ENCODE results near the gene CDK5R1.
A peak's percentile ranks its signal among the peaks of the same experiment; 100 is the strongest.
"Not testable (repeated sequence)": the region's sequence is repeated elsewhere in the genome, so short reads cannot be mapped to it uniquely, and the experiment has no call there.

Gene CDK5R1

DNA sequence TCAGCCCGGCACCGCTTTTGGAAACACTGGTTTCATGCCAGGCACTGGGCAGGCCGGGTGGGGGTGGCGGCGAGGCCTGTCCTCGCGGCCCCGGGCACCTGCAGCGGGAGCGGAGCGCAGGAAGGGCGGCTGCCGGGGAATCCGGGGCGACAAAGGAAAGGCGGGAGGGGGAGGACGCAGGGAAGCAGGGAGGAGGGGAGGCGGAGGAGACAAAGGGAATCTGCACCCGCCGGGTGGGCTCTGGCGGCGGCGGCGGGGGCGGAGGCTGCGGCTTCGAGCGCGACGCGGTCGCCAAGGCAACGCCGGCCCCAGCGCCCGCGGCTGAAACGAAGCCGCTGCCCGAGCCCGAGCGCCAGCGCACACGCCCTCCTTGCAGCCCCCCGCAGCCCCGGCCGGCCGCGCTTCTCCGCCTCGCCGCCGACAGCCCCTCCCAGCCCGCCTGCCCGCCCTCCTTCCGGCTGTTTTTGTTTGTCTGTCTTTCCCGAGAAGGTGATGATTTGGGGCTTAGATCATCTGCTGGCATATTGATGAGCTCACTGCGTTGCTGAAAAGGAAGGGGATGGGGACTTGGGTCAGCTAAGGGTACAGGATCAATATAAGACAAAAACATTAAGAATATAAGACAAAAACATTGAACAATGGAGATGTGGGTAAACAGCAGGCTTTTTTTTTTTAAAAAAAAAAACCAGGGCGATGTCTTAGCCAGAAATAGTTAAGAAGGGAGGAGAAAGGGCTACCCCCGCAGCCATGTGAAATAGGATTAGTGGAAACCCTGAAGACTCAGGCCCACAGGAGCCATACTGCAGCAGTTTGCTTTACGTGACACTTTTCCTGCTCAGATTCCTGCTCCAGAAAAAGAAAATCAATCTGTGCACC is 32.7 kb downstream of the CDK5R1 start:
- peak overlapping the region; percentile 29 for H3K4me3 ChIP-seq (replicated peaks; ENCODE audit: low read depth, low read length)
- TF ChIP-seq, protein P1, sequence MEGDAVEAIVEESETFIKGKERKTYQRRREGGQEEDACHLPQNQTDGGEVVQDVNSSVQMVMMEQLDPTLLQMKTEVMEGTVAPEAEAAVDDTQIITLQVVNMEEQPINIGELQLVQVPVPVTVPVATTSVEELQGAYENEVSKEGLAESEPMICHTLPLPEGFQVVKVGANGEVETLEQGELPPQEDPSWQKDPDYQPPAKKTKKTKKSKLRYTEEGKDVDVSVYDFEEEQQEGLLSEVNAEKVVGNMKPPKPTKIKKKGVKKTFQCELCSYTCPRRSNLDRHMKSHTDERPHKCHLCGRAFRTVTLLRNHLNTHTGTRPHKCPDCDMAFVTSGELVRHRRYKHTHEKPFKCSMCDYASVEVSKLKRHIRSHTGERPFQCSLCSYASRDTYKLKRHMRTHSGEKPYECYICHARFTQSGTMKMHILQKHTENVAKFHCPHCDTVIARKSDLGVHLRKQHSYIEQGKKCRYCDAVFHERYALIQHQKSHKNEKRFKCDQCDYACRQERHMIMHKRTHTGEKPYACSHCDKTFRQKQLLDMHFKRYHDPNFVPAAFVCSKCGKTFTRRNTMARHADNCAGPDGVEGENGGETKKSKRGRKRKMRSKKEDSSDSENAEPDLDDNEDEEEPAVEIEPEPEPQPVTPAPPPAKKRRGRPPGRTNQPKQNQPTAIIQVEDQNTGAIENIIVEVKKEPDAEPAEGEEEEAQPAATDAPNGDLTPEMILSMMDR (IDR thresholded peaks at IDR 0.05; ENCODE audit: low read depth, low read length, missing control alignments): no peak
- DNase-seq (ENCODE audit: extremely low read depth, low read depth): no peak

DNA sequence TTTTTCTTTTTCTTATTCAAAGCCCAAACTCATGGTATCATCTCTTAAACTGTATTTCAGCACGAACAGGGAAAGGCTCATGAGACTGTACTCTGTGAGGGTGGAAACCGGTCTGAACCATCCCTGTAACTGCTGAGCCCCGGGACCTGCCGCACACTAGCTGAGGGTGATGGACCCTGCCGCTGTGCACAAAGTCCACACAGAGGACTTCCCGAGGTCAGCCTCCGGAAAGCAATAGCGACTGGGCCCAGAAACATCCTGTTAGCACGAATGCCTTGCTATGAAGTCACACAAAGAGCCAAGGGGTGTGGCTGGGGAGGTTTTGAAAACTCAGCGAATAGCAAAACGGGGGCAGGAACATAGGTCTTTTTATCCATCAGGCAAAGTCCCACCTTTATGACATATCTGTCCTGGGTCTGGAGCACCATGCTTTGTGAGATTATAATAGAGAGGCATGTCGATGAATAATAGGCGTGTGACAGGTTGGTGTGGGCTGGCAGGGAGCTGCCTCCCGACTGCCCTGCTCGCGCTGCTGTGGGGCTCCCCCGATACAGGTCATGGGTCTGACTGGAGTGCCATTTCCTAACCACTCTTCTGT is 33.4 kb downstream of the CDK5R1 start:
- TF ChIP-seq, protein P1 (IDR thresholded peaks at IDR 0.05; ENCODE audit: low read depth, low read length, missing control alignments): no peak
- DNase-seq (ENCODE audit: extremely low read depth, low read depth): no peak
- H3K4me3 ChIP-seq (replicated peaks; ENCODE audit: low read depth, low read length): peak overlapping the region; percentile 29; the same call in 1 of the 2 replicates

DNA sequence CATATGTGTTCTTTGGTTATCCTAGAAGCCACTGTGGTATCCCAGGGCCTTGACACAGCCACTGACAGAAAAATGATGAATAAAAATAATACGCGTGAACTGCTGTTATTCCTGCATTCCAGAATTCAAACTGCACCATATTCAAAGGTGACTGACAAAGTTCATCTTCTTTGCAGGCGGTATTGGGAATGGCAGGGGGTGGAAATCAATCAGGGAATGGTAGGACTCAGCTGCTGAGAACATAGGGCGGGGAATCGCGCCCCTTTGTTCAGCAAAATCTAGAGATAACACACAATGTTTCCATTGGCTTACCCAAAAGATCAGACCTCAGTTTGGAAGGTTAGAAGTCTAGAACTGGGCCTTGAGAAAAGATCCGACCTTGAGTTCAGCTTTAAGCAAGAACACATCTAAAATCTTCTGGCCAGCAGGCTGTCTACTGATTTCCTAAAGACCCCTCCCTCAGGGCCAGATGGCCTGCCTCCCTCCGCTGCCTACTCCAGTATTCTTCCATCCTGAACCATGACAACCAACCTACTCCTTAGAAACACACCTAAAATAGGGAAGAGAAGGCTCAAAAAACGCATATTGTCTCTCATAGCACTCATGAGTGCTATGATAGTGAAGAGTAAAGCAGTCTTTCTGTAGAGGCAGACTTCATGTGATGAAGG is 34.1 kb downstream of the CDK5R1 start:
- no peak overlapping the region for H3K4me3 ChIP-seq (replicated peaks; ENCODE audit: low read depth, low read length)
- no peak for DNase-seq (ENCODE audit: extremely low read depth, low read depth)
- TF ChIP-seq, protein P1 (IDR thresholded peaks at IDR 0.05; ENCODE audit: low read depth, low read length, missing control alignments): no peak

DNA sequence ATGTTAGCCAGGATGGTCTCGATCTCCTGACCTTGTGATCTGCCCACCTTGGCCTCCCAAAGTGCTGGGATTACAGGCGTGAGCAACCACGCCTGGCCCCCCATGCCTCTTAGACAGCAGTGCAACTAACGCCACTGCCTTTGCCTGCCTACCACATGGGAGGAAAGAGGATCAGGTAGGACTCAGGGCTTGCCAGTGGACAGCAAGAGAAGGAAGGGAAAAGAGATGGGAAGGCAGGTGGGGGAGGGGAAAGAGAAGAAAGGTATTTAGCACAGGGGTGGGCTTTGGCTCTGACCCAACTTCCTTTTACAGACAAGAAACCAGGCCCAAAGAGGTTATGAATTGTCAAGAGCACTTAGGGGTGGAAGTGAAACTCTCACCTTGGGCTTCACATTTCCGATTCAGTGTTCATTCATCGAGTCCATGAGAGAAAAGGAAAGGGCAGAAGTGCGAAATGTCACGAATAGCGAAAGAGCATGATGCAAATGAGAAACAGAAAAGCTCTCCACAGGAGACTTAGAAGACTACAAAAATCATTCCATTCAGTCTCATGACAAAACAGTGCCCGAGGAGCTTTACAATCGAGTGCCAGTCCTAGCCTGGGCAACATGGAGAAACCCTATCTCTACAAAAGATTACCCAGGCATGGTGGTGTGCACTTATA is 36.4 kb downstream of the CDK5R1 start:
- TF ChIP-seq, protein P1 (IDR thresholded peaks at IDR 0.05; ENCODE audit: low read depth, low read length, missing control alignments): no peak
- H3K4me3 ChIP-seq (replicated peaks; ENCODE audit: low read depth, low read length): no peak overlapping the region
- DNase-seq (ENCODE audit: extremely low read depth, low read depth): no peak

DNA sequence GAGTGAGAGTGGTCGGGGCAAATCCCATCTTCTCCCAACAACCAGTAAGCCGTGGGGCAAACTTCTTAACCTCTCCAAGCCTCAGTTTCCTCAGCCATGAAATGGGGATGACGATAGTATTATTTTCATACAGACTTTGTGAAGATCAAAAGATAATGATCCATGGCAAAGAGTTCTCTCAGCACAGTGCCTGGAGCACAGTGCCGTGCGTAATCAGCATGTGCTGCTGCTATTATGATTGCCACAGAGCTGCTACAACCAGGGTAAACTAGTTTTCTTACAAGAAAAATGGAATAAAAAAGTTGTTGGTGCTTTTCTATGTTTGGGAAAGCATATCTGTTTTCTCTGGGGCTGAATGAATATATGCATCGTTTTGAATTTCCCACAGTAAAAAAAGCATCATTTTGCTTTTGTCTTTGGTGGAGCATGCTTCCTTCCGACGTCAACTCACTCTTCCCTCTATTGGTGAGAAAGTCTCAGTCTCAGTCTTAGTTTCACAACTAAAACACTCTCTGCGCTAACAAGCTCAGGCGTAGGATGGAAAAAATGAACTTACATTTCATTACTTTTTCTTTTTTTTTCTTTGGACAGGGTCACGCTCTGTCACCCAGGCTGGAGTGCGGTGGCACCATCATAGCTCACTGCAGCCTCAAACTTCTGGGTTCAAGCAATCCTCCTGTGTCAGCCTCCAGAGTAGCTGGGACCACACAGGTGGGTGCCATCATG is 37.2 kb downstream of the CDK5R1 start:
- DNase-seq (ENCODE audit: extremely low read depth, low read depth): no peak
- TF ChIP-seq, protein P1 (IDR thresholded peaks at IDR 0.05; ENCODE audit: low read depth, low read length, missing control alignments): no peak
- no peak overlapping the region for H3K4me3 ChIP-seq (replicated peaks; ENCODE audit: low read depth, low read length)

DNA sequence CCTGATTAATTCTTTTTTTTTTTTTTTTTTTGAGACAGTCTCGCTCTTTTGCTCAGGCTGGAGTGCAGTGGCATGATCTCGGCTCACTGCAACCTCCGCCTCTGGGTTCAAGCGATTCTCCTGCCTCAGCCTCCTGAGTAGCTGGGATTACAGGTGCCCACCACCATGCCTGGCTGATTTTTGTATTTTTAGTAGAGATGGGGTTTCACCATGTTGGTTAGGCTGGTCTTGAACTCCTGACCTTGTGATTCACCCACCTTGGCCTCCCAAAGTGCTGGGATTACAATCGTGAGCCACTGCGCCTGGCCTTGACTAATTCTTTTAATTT is 37.7 kb downstream of the CDK5R1 start:
- not testable (repeated sequence) for H3K4me3 ChIP-seq (replicated peaks; ENCODE audit: low read depth, low read length); DNase-seq (ENCODE audit: extremely low read depth, low read depth)
